HG02943 (cell line): ENCODE results near the gene TLR10.
"Not testable (repeated sequence)": the region's sequence is repeated elsewhere in the genome, so short reads cannot be mapped to it uniquely, and the experiment has no call there.

Experiments
- ATAC-seq: cut with Tn5 transposase; IDR thresholded peaks from one replicate; pipeline ENCODE4 v1.9.1; 2021; ENCODE audit warnings: mild to moderate bottlenecking, low read depth, moderate library complexity; ENCODE audit not compliant: unreplicated experiment

The TLR10 gene

GRCh38 chr4:38782452-38783108 lies at the start of gene TLR10:
Gene TLR10 (minus strand): TSS chr4:38782990. CDS start chr4:38775590, 7,400 bp downstream.
- ATAC-seq = peak; percentile 63

- no peak for ATAC-seq
Observed at GRCh38 chr4:38832206-38832605, 49.4 kb upstream of the TLR10 start.

GRCh38 chr4:38831653-38832052 lies 48.9 kb upstream of the TLR10 start:
- ATAC-seq = no peak

DNA sequence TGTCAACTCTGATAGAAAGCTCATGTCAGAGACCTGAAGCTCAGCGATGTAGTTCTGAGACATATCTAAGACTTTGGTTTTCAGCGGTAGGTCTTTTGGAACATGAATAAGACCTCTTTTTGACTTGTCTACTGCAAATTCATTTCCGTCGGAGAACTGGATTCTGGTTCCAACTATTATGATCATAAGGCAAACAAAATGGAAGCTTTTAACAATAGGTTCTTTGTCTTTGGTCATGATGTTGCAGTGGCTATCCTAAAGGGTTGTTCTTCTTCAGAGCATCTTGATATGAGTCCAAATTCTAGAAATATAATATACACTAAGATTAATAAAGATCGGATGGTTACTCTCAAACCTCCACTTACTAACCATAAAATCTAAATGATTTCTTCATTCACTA lies 46.4 kb upstream of the TLR10 start:
- ATAC-seq = no peak

- ATAC-seq = no peak
Observed at GRCh38 chr4:38823766-38824165, 41.0 kb upstream of the TLR10 start.

DNA sequence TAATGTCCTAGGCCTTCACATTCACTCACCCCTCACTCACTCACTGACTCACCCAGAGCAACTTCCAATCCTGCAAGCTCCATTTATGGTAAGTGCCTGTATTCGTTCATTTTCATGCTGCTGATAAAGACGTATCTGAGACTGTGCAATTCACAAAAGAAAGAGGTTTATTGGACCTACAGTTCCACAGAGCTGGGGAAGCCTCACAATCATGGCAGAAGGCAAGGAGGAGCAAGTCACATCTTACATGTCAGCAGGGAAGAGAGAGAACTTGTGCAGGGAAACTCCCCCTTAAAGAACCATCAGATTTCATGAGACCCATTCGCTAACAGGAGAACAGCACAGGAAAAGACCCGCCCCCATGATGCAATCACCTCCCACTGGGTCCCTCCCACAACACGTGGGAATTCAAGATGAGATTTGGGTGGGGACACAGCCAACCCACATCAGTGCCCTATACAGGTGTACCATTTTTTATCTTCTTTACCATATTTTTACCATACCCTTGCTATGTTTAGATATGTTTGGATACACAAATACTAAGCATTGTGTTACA lies 40.0 kb upstream of the TLR10 start:
- no peak for ATAC-seq

DNA sequence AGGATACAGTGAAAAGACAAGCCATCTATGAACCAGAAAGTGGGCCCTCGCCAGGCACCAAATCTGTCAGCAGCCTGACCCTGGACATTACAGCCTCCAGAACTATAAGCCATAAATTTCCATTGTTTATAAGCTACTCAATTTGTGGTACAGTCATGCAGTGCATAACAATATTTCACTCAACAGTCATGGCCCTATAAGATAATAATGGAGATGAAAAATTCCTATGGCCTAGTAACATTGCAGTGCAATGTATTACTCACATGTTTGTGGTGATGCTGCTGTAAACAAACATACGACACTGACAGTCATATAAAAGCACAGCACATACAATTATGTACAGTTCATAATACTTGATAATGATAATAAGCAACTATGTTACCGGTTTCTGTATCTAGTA lies 38.9 kb upstream of the TLR10 start:
- no peak for ATAC-seq

DNA sequence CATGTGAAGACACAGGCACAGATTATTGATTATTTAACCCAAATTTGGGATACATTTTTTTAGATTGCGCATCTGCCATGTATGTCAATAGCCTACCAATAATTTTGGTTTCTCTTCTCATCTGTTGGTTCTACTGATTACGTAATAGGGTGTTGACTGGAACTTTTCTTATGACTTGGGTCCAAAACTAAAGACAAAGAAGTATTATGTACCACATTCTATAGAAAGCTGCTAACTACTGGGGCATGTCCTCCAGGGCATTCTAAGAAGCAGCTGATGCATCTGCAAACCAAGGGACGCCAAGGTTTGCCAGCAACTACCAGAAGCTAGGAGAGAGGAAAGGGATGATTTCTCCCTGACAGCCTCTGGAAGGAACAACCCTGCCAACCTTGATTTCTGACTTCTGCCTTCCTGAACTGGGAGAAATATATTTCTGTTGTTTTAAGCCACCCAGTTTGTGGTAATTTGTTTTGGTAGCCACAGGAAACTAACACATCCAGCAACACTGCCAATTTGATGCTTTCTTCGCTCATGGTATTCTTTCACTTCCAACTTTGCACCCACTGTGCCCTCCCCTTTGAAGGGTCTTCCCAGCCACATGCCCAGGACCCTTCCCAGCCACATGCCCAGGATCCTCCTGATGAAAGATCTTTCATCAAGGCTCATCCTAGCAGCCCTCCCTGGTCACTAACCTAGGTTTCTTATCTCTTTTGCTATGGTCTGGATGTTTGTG lies 37.7 kb upstream of the TLR10 start:
- peak; percentile 47 for ATAC-seq

DNA sequence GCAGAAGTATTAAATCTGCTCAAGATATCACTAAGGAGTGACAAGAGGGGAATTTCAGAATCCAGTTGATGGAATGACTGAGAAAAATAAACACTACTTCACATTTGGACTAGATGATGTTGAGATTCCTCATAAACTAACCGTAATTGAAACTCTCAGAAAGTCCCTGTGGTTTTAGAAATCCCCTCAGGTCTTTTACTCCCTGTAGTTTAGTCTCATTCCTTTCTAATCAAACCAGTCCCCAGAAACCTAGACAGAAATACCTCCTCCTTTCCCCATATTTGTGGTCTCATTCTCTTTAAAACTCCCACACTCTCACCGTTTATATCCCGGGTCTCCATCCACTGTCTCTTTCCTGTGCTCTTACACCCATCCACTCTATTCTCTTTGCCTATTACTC lies 36.8 kb upstream of the TLR10 start:
- no peak for ATAC-seq

DNA sequence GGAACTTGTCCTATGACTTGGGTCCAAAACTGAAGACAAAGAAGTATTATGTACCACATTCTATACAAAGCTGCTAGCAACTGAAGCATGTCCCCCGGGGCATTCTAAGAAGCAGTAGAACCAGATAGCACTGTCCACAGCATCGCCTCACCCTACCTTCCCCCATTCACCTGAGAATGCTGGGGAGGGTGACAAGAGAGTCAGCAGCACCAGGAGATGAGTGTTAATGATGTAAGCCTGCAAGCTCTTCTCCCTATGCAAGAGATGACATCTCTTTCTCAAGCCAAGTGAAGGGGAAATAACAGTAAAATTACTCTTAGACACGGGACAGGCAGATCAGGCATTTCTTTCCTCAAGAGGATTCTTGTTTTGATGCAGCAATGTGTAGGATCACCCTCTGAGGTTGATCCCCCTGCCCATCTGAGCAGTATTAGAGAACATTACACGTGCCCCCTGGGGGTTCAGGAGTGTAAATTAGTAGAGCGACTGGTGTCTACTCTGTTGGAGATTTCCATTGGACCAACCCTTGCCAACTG lies 35.7 kb upstream of the TLR10 start:
- ATAC-seq = no peak

DNA sequence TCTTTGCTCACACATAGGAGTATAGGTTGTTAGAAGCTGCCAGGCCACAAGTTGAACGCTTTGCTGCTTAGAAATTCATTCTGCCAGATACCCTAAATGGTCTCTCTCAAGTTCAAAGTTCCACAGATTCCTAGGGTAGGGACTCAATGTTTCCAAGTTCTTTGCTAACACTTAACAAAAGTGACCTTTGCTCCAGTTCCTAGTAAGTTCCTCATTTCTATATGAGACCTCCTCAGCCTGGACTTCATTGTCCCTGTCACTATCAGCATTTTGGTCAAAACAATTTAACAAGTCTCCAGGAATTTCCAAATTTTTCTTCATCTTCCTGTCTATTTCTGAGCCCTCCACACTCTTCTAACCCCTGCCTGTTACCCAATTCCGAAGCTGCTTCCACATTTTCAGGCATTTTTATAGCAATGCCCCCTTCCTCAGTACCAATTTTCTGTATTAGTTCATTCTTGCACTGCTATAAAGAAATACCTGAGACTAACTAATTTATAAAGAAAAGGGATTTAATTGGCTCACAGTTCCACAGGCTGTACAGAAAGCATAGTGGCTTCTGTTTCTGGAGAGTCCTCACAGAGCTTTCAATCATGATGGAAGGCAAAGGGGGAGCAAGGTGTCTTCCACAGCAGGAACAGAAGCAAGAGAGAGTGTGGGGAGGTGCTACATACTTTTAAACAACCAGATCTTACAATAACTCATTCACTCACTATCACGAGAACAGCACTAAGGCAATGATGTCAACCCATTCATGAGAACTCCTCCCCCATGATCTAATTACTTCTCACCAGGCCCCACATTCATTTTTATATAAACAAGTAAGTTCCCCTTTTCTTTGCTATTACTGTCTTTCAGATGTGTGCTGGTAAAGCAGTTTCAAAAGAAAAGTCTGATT lies 33.3 kb upstream of the TLR10 start:
- no peak for ATAC-seq

GRCh38 chr4:38814386-38814785 lies 31.6 kb upstream of the TLR10 start:
- ATAC-seq = no peak

DNA sequence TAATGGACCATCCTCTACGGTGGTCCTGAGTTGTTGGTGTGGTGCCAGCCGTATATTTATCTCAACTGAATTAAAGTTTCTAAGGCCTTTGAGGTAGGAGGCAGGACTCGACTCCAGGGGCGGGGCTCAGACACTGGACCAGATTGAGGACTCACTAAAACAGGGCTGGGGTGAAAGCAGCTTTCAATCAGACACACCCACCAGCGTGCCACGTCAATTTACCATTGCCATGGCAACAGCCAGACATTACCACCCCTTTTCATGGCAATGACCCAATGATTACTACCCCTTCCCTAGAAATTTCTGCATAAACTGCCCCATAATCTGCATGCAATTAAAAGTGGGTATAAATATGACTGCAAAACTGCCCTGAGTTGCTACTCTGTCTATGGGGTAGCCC lies 28.5 kb upstream of the TLR10 start:
- no peak for ATAC-seq

GRCh38 chr4:38807462-38807861 lies 24.7 kb upstream of the TLR10 start:
- ATAC-seq = not testable (repeated sequence)

- not testable (repeated sequence) for ATAC-seq
Observed at GRCh38 chr4:38806251-38806650, 23.5 kb upstream of the TLR10 start.

GRCh38 chr4:38805530-38806145 lies 22.8 kb upstream of the TLR10 start:
- peak; percentile 66 for ATAC-seq

- ATAC-seq = no peak
Observed at GRCh38 chr4:38804654-38805295, 22.0 kb upstream of the TLR10 start, which contains the start of gene TLR1. Gene TLR1 (minus strand): TSS chr4:38804791. CDS start chr4:38798831, 5,960 bp downstream.

DNA sequence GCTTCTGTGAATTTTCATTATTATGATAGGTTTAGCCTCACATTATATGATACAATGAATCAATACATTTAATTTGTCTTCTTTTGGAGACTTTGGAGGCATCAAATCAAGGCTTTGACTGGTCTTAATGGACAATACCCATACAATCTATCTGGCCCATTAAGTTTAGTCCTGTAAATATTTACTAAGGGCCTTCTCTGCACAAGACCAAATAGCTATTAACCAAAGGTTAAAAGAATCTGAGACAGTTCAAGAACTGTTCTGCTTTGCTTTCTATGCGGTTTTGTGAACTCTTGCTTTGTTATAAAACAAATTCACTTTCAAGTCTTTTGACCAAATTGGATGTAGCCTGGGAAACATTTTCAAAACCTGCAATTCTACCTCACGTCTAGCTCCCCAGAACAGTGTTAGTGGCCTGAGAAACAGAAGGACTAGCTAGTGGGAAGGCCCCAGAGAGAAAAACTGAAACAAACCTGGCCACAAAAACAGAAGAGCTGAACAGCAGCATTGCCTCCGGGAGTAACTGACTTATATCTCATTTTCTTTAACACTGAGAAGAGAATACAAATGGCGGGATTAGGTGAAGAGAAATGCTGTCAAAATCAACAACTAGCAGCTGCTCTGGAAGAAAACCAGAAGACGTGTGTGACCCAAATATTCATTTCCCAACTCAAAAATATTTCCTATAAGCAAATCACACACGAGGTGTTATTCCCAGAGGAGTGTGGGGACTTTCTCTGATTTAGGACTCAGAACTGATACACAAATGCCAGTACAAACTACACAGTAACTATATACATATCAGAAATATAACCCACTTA lies 21.3 kb upstream of the TLR10 start:
- ATAC-seq = peak; percentile 46
